ENCODE data around the gene FOXE1. TPM values are rescaled to one million over a fixed set of nuclear protein-coding genes. Genes with fewer than 3 reads are reported as not detected.

FOXE1 gene
- polyA plus RNA-seq, 1 donor = not detected

DNA sequence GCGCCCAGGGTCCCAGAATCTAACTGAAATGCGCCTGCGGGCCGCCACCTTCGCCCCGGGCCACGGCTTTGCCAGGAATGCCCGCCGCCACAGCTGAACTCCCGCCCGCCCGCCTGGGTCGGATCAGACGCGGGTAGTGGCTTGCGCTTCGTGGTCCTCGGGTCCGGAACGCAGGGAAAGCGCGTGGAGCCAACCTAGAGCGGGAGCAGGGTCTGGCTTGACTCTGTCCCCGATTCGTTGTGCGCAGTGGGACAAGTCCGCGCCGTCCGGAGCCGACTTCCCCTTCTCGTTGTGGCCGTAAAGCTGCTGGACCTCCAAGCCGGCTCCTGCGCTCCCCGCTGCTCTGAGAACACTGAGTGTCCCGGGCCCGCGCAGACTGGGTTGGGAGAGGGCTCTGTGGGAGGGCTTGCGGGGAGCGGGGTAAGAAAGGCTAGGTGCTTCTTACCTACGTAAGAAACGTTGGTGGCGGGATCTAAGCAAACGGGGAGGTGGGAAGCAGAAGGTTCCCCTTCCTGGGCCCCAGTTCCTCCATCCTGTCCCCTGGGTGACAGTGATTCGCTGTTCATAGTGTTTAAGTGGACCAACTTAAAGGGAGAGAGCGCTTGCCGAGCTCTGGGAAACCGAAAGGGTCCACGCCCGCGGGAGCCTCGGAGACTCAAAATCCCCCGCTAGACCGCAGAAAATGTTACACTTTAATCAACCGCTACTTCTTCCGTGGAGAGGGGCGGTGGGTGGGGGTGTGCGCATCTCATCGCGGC, 4.4 kb upstream of the FOXE1 start:
- no peak for DNase-seq (ENCODE audit: low read depth)

GRCh38 chr9:97849980-97850379, 3.0 kb upstream of the FOXE1 start:
- no peak for DNase-seq (ENCODE audit: low read depth)

- no peak for DNase-seq (ENCODE audit: low read depth)
Measured at GRCh38 chr9:97850746-97851445, 2.1 kb upstream of the FOXE1 start.

DNA sequence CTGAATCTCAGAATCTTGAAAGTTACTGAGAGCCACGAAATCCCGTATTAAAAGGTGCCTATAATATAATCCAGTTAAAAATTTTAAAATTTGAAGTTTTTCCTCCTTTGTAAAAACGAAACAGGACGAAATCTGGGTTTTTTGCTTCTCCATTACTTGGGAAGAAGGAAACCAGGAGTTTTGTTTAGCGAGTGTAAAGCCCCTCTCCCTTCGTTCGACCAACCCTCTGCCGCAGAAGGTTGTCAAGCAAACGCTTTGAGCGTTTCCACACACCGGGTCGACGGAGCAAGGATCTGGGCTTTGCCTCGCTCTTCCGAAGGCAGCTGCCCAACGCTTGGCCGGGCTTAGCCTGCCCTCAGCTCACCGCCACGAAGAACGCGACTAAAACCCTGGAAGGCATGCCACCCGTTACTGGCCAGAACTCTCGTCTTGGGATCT, 1.6 kb upstream of the FOXE1 start:
- DNase-seq (ENCODE audit: low read depth) = no peak

DNA sequence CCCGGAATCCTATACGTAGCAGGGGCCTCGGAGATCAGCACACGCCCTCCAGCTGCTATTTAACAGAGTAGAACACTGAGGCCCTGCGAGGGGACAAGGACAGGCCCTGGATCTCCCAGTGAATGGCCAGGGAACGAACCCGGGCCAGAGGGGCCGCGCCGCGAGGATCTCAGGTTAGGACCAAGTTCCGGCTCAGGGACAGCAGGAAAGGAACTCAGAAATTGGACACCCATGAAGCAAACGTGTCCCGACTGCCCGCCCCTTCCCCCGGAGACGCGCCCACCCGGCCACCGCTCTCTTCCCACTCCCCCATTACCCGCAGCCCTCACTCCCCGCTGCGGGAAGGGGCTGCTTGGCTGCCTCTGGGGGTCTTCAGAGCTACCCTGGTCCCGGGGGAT, 1.0 kb upstream of the FOXE1 start:
- DNase-seq (ENCODE audit: low read depth) = no peak

DNA sequence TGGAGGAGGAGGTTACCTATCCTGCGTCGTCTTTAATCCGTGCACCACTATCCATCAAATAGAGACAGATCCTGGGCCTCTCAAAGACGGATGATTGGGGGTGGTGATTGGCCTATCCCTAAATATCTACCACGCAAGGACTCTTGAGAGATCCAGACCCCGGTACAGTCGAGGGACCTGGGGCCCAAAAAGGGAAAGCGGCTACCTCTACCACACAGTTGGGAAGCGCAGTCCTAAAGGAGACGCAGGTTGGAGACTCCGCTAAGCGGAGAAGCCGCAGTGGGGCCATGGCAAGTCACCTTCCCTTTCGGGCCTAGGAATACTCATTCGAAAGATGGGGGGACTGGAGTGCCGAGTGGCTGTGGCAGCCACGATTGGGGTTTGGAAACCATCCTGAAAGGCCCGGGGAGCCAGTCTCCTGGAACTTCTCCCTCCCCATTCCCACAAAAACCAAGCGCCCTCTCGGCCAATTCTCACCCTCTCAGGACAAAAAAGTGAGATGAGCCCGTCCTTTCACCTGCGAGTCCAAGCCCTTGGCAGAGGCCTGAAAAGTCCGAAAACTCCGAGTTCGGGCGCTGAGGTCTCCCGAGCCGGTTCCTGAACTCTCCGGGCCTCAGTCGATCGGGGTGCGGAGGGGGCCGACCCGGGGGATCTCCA, 499 bp upstream of the FOXE1 start:
- no peak for DNase-seq (ENCODE audit: low read depth)

- DNase-seq (ENCODE audit: low read depth) = no peak
Measured at GRCh38 chr9:97853844-97854695, 1.0 kb downstream of the FOXE1 start.

DNA sequence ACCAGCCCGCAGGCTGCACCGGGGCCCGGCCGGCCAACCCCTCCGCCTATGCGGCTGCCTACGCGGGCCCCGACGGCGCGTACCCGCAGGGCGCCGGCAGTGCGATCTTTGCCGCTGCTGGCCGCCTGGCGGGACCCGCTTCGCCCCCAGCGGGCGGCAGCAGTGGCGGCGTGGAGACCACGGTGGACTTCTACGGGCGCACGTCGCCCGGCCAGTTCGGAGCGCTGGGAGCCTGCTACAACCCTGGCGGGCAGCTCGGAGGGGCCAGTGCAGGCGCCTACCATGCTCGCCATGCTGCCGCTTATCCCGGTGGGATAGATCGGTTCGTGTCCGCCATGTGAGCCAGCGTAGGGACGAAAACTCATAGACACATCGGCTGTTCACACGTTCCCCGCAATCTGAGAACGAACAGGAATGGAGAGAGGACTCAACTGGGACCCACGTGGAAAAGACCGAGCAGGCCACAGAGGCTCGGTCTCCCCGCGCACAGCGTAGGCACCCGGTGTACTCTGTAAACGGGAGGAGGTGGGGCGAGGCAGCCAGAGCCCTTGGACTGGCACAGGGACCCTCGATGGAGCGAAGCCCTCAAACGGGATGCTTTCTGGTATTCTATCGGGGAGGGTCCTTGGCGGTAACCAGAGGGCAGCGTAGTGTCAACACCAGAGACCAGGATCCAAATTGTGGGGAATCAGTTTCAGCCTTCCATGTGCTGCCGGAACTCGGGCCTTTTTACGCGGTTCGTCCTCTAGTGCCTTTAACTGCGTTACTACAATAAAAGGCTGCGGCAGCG, 1.9 kb downstream of the FOXE1 start:
- DNase-seq (ENCODE audit: low read depth) = no peak

GRCh38 chr9:97855486-97855875, 2.5 kb downstream of the FOXE1 start:
- DNase-seq (ENCODE audit: low read depth) = no peak

DNA sequence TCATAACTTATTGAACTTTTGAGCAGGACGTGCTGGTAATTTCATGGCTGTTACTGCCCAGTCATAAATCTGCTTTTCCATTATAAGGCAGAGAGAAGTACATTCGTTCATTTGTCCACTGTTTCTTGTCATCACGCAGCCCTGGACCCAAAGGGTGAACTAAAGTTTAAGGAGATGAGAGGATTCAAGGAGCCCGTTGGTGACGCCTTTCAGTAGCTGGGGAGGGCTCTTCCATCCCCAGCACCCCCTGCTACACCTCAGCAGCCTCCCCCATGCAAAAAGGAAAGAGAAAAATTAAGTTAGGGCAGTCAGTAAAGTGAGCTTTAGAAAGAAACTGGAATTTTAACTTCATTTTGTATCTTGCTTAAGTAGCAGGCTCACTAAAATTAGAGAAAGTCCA, 2.9 kb downstream of the FOXE1 start:
- no peak for DNase-seq (ENCODE audit: low read depth)

DNA sequence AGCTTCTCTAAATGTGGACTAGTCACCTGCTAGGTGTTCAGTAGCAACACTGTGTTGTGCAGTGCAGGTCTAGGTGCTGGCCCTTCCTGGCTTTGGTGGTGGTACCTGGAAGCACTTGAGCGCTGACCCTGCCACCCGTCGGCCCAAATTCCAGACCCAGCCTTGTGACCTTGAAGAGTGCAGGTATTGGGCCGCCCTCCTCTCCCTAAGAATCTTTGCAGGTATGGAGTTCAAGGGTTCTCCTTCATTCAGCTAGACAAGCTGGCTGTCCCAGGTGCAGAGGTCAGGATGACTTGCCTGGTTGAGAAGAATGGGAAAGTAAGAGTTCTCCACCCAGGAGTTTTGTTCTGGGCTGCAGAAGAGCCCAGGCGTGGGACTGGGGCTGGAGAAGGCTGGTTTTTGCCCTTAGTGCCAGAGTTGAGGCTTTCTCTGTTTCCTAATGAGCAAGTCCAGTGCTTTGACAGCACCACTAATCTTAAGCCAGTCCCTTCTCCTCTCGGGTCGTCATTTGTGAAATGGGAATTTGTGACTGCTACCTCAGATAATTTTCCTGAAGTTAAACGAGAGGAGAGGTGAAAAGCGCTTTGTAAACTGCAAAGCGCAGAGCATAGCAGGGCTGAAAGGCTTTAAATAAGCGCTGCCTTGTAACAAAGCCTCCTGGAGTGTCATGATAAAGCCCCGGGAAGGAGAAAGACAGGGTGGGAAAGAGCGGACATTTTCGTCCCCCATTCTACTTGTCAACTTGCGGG, 4.0 kb downstream of the FOXE1 start:
- DNase-seq (ENCODE audit: low read depth) = no peak

DNA sequence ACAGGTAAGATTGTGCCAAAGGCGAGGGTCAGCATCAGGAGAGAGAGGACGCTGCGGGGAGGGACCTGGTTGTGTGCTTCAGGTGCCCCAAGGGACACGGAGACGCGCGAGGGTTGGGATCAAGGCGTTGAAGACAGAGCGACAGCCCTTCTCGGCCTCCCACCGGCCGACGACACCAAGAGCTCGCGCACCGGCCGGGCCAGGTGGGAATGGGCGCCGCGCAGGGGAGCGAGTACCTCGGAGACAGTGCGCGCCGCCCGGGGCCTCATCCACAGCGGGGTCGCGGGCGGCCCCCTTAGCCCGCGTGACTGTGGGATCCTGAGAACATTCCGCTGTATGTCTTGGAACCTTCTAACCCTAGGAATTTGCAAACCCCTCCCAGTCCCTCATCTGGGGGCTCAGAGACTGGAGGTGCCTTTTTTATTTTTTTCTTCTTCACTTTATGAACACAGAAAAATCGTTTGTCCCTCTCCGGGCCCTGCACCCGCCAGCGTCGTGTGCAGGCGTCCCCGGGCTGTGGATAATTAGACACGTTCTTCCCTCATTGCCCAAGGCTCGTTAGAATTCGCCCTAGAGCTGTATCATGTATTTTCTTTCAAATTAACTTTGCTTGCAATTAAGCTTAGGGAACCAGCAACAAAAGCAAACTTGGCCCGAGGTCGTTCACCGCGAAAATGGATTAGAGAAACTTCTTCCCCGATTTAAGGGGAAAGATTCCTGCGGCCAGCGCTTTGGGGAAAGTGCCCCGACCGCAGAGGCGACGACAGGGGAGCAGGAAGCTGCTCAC, 4.8 kb downstream of the FOXE1 start:
- no peak for DNase-seq (ENCODE audit: low read depth)

GRCh38 chr9:97858393-97858713, 5.3 kb downstream of the FOXE1 start:
- no peak for DNase-seq (ENCODE audit: low read depth)

GRCh38 chr9:97858826-97859225, 5.8 kb downstream of the FOXE1 start:
- no peak for DNase-seq (ENCODE audit: low read depth)

DNA sequence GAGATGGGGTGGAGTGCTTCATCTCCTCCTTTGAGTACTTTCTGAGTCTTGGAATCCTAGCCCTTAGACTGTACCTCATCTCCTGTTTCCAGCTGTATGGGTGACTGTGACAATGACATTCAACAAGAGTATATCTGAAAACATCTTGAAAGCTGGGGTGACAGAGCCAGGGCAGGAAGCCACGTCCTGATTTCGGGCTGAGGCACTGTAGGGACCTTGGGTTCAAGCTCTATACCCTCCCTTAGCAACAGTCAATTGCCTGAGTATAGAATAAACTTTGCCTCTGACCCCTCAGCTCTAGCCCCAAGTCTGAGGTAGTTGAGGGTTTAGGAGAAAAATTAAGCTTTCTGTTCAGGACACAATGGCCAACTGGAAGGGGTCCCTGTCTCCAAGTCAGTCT, 6.3 kb downstream of the FOXE1 start:
- DNase-seq (ENCODE audit: low read depth) = no peak

DNA sequence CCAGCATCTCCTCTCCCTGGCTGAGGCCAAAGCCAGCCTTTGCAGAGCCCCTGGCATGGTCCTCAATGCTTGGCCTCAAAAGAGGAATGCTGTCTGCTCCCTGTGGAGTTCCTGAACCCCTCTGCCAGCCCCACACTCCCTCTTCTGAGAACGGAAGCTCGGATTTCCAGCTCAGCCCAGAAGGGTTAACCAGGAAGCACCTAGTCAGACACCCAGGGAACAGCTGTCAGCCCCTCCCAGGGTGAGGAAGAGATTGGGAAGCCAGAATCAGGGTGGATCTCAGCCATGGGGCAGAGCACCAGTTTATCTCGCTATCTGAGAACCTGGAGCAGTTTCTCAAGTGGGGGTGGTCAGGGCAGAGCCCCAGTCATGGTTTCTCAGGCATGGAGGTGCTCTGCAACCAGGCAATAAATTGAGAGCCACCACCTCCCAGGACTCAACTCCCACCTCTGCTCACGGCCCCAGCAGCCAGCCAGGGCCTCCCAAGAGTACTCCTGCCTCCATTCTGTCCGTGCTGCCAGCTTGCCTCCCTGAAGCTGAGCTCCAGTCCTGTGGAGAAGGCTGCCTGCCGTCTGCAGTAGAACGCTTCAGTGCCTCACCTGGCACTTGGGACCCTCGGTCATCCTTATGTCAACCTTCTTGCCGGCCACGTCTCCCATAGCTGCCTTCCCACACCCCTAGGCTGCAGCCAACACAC, 7.6 kb downstream of the FOXE1 start:
- DNase-seq (ENCODE audit: low read depth) = no peak

- no peak for DNase-seq (ENCODE audit: low read depth)
Measured at GRCh38 chr9:97861148-97861475, 8.1 kb downstream of the FOXE1 start.

GRCh38 chr9:97863314-97863713, 10.3 kb downstream of the FOXE1 start:
- DNase-seq (ENCODE audit: low read depth) = no peak

- no peak for DNase-seq (ENCODE audit: low read depth)
Measured at GRCh38 chr9:97864396-97864795, 11.4 kb downstream of the FOXE1 start.
